Type B pancreatic cell (in vitro differentiated cells): ENCODE measurements around the gene RFX3. TPM values are rescaled to one million over a fixed set of nuclear protein-coding genes. Genes with fewer than 3 reads are reported as not detected.

Experiments used
- DNase-seq: peaks from one replicate; pipeline ENCODE4 v3.0.0; 2021; ENCODE audit warnings: mixed read lengths; ENCODE audit not compliant: unreplicated experiment; ENCODE audit errors: extremely low spot score
- H3K27ac Mint-ChIP-seq: 2 replicates; pipeline ENCODE4 v1.8.0; 2021; ENCODE audit warnings: mild to moderate bottlenecking, mixed read lengths
- H3K27me3 Mint-ChIP-seq: 2 replicates; pipeline ENCODE4 v1.8.0; 2021; ENCODE audit warnings: mixed read lengths
- H3K36me3 Mint-ChIP-seq: 2 replicates; pipeline ENCODE4 v1.8.0; 2021; ENCODE audit warnings: mixed read lengths
- H3K4me1 Mint-ChIP-seq: one replicate; pipeline ENCODE4 v1.8.0; 2021; ENCODE audit warnings: mixed read lengths; ENCODE audit not compliant: unreplicated experiment
- H3K4me3 Mint-ChIP-seq: 2 replicates; pipeline ENCODE4 v1.8.0; 2021; ENCODE audit warnings: mild to moderate bottlenecking, mixed read lengths
- H3K9me3 Mint-ChIP-seq: 2 replicates; pipeline ENCODE4 v1.8.0; 2021; ENCODE audit warnings: mixed read lengths
- total RNA-seq: library from RNA; stranded (reverse); gene quantifications from 2 replicates; pipeline ENCODE4 v1.2.1, GENCODE V29; 2021; ENCODE audit warnings: low replicate concordance
- TF ChIP-seq, protein P1 (sequence below): fragments of 200-600 bp; sonication (generic); conservative IDR thresholded peaks from 2 replicates; pipeline ENCODE4 v1.5.0; 2021; ENCODE audit warnings: antibody characterized with exemption, mild to moderate bottlenecking

The RFX3 gene
- total RNA-seq, 1 donor from 2014 or later, result 42.5 TPM

GRCh38 chr9:3397766-3398165, 128.0 kb downstream of the RFX3 start:
- DNase-seq, result no peak
- H3K27ac Mint-ChIP-seq, result no peak overlapping the region

GRCh38 chr9:3391414-3391813, 134.4 kb downstream of the RFX3 start:
- DNase-seq, result no peak
- TF ChIP-seq, protein P1, sequence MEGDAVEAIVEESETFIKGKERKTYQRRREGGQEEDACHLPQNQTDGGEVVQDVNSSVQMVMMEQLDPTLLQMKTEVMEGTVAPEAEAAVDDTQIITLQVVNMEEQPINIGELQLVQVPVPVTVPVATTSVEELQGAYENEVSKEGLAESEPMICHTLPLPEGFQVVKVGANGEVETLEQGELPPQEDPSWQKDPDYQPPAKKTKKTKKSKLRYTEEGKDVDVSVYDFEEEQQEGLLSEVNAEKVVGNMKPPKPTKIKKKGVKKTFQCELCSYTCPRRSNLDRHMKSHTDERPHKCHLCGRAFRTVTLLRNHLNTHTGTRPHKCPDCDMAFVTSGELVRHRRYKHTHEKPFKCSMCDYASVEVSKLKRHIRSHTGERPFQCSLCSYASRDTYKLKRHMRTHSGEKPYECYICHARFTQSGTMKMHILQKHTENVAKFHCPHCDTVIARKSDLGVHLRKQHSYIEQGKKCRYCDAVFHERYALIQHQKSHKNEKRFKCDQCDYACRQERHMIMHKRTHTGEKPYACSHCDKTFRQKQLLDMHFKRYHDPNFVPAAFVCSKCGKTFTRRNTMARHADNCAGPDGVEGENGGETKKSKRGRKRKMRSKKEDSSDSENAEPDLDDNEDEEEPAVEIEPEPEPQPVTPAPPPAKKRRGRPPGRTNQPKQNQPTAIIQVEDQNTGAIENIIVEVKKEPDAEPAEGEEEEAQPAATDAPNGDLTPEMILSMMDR, result no peak
- no peak overlapping the region for H3K27ac Mint-ChIP-seq
- no peak overlapping the region for H3K4me3 Mint-ChIP-seq
- H3K27me3 Mint-ChIP-seq, result no peaks in the 10 kb centered on the region
- H3K4me1 Mint-ChIP-seq, result no peaks in the 10 kb centered on the region
- H3K36me3 Mint-ChIP-seq, result peaks cover 57% of the 10 kb centered on the region
- H3K9me3 Mint-ChIP-seq, result no peaks in the 10 kb centered on the region

More at GRCh38 chr9:3397766-3398165, 128.0 kb downstream of the RFX3 start:
- TF ChIP-seq, protein P1, result no peak
- Mint-ChIP-seq H3K27me3 (peaks cover 3% of the 10 kb centered on the region), H3K36me3 (peaks cover 14% of the 10 kb centered on the region), H3K9me3 (peaks cover 5% of the 10 kb centered on the region), H3K4me3 (no peak overlapping the region), H3K4me1 (peaks cover 10% of the 10 kb centered on the region)

DNA sequence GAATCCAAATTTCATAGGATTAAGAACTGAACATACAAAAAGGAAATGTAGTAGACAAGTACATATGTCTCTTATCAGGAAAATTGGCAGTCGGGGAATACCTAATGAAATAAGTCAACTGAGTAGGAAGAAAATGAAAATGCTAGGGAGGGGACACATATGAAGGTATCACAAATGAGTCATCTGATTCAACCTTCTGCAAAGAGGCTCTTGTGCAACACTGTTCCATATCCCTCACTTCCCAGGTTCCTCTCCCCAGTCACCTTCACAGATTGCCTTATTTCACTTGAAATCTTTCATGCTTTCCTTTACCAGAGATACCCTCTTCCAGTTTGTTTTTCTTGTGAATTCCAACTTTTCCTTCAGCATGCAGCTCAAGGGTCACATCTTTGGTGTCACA, 139.0 kb downstream of the RFX3 start:
- H3K27me3 Mint-ChIP-seq, result no peaks in the 10 kb centered on the region
- H3K4me1 Mint-ChIP-seq, result no peaks in the 10 kb centered on the region
- no peak overlapping the region for H3K27ac Mint-ChIP-seq
- no peak overlapping the region for H3K4me3 Mint-ChIP-seq
- TF ChIP-seq, protein P1, result no peak
- H3K36me3 Mint-ChIP-seq, result peaks cover 49% of the 10 kb centered on the region
- no peaks in the 10 kb centered on the region for H3K9me3 Mint-ChIP-seq
- no peak for DNase-seq

GRCh38 chr9:3385871-3386270, 139.9 kb downstream of the RFX3 start:
- Mint-ChIP-seq H3K9me3 (no peaks in the 10 kb centered on the region), H3K4me3 (no peak overlapping the region), H3K4me1 (no peaks in the 10 kb centered on the region), H3K27me3 (no peaks in the 10 kb centered on the region), H3K27ac (no peak overlapping the region), H3K36me3 (peaks cover 41% of the 10 kb centered on the region)
- TF ChIP-seq, protein P1, result no peak
- DNase-seq, result no peak

DNA sequence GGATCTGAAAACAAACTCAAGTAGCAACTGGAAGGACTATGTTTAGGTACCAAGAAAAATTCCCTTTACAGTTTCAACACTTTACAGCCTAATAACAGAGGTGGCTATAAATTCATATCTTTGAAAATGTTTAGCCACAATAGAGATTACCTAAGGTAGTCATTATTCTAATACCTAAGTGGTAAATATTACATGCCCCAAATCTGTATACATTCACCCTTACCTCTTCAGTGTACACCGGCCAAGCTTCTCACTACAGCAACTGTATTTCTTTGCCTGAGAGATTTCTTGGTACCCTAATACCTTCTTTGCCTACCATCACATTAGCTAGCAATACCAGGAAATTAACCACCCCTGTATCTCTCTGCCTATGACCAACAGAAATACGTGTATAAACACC, 154.0 kb downstream of the RFX3 start:
- DNase-seq, result no peak
- H3K36me3 Mint-ChIP-seq, result peaks cover 7% of the 10 kb centered on the region
- TF ChIP-seq, protein P1, result no peak
- peaks cover 10% of the 10 kb centered on the region for H3K4me1 Mint-ChIP-seq
- H3K9me3 Mint-ChIP-seq, result no peaks in the 10 kb centered on the region
- no peak overlapping the region for H3K27ac Mint-ChIP-seq
- no peaks in the 10 kb centered on the region for H3K27me3 Mint-ChIP-seq
- H3K4me3 Mint-ChIP-seq, result no peak overlapping the region

DNA sequence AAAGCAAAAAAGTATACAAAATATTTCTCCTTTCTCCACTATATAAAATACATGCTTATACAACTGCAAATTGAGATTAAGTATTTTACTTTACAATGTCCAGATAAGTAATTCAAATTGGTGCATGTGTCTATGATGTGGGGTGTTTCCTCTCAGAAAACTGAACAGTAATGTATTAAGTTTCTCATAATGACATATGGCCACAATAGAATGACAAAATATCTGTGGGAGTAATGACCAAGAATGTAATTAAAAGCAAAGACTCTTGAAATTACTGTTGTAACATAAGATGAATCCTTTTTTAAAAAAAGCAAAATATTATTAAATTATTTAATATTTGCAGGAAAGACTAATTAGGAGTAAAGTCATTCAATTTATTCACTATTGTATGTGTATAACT, 155.1 kb downstream of the RFX3 start:
- no peaks in the 10 kb centered on the region for H3K27me3 Mint-ChIP-seq
- no peak overlapping the region for H3K4me3 Mint-ChIP-seq
- H3K27ac Mint-ChIP-seq, result no peak overlapping the region
- peaks cover 10% of the 10 kb centered on the region for H3K4me1 Mint-ChIP-seq
- peaks cover 7% of the 10 kb centered on the region for H3K36me3 Mint-ChIP-seq
- DNase-seq, result no peak
- H3K9me3 Mint-ChIP-seq, result no peaks in the 10 kb centered on the region
- TF ChIP-seq, protein P1, result no peak
